ENCODE data around the gene HJURP.

DNA sequence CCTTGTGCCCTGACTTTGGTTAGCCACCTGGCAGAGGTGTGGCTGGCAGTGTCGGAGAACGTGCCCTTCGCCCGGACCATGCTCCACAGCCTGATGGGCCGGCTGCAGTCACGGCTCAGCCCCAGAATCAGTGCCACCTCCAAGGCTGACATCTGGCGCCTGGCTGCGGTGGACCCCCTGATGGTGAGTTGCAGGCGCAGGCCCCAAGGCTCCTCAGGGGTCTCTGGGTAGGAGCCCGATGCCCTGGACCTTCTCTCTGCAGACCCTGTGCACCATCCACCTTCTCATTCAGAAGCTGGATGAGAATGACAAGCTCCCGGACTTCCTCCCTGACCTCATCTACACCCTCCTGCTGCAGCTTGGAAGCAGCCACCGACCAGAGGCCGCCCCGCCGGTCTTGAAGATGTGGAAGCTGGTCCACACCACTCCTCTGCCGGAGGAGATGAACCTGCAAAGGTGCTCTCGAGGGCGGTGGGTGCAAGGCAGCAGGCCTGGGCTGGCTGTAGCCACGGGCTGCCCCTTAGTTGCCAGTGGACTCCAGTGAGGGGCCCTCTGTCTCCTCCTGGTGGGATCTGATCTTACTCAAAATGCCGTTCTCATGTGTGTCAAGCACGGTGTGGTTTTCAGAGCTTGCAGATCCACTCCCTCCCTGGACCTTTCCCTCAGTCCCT, 32.1 kb downstream of the HJURP start:
- TF ChIP-seq, protein P1, sequence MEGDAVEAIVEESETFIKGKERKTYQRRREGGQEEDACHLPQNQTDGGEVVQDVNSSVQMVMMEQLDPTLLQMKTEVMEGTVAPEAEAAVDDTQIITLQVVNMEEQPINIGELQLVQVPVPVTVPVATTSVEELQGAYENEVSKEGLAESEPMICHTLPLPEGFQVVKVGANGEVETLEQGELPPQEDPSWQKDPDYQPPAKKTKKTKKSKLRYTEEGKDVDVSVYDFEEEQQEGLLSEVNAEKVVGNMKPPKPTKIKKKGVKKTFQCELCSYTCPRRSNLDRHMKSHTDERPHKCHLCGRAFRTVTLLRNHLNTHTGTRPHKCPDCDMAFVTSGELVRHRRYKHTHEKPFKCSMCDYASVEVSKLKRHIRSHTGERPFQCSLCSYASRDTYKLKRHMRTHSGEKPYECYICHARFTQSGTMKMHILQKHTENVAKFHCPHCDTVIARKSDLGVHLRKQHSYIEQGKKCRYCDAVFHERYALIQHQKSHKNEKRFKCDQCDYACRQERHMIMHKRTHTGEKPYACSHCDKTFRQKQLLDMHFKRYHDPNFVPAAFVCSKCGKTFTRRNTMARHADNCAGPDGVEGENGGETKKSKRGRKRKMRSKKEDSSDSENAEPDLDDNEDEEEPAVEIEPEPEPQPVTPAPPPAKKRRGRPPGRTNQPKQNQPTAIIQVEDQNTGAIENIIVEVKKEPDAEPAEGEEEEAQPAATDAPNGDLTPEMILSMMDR (IDR thresholded peaks at IDR 0.05; ENCODE audit: extremely low read depth in 1 of 2, insufficient read depth in 1 of 2, low read depth in 1 of 2, low read length in 2 of 2): no peak
- TF ChIP-seq MAX (IDR thresholded peaks at IDR 0.05; ENCODE audit: insufficient read depth, insufficient read length) (no peak), POLR2AphosphoS5 (IDR thresholded peaks at IDR 0.05; ENCODE audit: insufficient read depth, low read depth, low read length) (no peak), FOS (IDR thresholded peaks at IDR 0.05; ENCODE audit: borderline replicate concordance, insufficient read depth, low read length) (no peak), EZH2 (IDR thresholded peaks at IDR 0.05; ENCODE audit: borderline replicate concordance, low read depth, low read length, severe bottlenecking) (no peak)
